HG03521 (cell line): ENCODE data around the gene FOXF1.

ENCODE experiments used
- ATAC-seq: cut with Tn5 transposase; IDR thresholded peaks from one replicate; pipeline ENCODE4 v1.9.1; 2021; ENCODE audit warnings: mild to moderate bottlenecking, moderate library complexity; ENCODE audit not compliant: unreplicated experiment

FOXF1 gene

DNA sequence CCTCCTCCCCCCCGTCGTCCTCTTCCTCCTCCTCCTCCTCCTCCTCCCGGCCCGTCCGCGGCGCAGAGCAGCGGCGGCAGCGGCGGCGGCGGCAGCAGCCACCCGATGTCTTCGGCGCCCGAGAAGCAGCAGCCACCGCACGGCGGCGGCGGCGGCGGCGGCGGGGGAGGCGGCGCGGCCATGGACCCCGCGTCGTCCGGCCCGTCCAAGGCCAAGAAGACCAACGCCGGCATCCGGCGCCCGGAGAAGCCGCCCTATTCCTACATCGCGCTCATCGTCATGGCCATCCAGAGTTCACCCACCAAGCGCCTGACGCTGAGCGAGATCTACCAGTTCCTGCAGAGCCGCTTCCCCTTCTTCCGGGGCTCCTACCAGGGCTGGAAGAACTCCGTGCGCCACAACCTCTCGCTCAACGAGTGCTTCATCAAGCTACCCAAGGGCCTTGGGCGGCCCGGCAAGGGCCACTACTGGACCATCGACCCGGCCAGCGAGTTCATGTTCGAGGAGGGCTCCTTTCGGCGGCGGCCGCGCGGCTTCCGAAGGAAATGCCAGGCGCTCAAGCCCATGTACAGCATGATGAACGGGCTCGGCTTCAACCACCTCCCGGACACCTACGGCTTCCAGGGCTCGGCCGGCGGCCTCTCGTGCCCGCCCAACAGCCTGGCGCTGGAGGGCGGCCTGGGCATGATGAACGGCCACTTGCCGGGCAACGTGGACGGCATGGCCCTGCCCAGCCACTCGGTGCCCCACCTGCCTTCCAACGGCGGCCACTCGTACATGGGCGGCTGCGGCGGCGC, at the start of gene FOXF1:
Gene FOXF1 (plus strand): TSS at position 63 of the 797 bp plus-strand sequence. CDS start 43 bp downstream, at position 106.
- no peak for ATAC-seq

DNA sequence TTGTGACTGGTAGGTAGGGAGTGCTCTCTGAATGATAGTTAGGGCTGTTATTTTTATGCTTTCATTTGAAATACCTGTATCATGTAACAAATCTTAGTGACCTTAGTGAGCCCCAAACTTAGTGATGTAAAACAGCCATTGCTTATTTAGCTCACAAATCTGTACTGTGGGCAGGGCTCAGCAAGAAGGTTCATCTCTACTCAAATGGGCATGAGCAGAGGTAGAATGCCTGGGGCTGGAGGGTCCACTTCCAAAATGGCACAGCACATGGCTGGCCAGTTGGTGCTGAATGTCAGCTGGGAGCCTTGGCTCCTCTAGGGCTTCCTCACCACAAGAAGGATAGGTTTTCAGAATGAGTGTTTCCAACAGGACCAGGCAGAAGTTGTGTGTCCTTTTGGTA, 49.3 kb upstream of the FOXF1 start:
- ATAC-seq, result no peak

DNA sequence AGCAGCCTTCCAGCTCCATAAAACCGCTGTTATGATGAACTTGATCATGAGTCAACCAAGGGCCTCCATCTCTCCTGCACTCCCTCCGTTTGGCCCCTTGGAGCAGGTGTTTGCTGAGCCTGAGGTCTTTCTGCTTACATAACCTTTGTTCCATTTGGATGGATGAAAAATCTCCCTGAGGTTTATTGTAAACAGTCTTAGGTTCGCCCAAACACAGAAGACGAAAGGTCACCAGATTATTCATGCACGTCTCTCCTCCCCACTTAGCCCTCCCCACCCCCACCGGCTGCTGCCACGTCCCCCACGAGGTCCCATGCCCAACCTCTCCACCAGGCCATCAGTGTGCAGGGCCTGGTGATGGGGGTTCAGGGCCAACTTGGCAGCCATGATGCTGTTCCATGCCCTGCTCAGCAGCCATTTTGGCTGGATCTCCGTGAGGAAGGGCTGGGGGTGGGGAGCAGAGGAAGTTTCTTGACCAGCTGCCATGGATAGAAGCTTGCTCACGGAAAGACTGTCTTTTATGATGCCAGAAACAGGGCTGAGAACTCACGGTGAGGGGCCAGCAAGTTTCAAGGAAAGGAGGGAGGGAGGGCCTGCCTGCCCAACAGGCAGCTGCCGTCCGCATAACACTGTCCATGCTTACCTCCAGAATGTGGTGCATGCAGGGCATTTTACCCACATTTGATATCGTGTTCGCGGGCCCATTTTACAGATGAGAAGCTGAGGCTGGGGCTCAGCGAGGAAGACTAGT, 47.8 kb upstream of the FOXF1 start:
- ATAC-seq, result no peak

DNA sequence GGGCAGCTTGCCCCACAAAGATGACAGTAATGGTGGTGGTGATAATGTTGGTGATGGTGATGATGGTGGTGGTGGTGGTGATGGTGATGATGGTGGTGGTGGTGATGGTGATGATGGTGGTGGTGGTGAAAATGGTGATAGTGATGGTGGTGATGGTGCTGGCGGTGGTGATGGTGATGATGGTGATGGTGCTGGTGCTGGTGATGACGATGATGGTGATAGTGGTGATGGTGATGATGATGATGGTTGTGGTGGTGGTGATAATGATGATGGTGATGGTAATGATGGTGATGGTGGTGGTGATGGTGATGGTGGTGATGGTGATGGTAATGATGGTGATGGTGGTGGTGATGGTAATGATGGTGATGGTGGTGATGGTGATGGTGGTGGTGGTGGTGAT, 46.3 kb upstream of the FOXF1 start:
- ATAC-seq, result no peak

DNA sequence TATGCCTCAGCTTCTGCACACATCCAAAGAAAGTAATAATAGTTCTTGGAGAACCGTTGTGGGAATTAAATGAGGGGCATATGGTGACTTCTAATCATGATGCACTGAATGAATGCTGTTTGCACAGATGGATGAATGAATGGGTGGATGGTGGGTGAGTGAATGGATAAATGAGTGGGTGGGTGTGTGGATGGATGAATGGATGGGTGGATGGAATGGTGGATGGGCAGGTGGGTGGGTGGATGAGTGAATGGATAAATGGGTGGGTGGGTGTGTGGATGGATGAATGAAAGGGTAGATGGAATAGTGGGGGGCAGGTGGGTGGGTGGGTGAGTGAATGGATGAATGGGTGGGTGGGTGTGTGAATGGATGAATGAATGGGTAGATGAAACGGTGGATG, 44.9 kb upstream of the FOXF1 start:
- ATAC-seq, result no peak

DNA sequence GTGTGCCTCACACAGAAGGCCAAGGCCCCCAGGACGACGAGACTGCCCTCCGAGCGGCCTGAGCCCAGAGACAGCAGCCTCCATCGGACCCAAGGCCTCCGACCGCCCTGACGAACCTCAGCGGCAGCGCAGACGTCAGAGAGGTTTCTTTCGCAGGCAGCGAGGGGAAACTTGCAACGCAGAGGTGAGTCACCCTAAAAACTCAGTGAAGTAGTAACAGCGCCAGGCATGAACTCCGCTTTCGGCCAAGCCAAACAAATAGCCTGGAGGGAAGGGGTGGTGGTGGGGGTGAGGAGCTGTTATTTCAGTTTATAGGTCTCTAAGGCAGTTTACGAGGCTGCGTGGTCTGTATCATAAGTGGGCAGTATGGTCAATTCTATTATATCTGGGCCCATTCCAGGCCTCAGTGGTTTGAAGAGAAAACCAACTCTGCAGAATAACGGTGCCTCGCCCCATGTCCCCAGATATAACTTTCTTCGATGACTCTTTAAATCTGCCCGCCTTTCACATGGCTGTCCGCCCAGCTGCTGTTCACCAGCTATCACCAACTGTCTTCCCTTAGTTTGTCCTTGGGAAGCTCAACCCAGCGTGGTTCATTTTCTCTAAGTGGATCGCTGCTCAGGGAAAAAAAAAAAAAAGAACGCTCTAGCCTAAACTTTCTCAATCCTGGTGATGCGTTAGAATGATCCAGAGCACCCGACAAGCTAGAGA, 43.5 kb upstream of the FOXF1 start:
- no peak for ATAC-seq

DNA sequence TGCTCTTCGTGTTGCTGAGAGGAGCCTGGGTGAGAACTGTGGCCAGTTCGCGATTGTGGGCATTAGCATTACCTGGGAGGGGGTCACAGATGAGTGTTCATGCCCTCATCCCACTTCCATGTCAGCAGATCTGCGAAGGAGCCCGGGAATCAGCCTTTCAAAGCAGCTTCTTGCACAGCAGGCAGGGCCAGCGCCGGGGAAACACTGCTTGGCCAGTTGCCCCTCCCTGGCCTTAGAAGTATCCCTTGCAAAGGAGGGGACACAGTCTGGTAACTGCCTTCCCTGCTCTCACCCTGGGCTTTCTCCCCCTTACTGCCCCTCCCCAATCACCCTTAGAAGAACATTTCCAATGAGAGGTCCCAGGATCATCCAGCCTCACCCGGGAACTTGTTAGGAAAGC, 42.8 kb upstream of the FOXF1 start:
- no peak for ATAC-seq

DNA sequence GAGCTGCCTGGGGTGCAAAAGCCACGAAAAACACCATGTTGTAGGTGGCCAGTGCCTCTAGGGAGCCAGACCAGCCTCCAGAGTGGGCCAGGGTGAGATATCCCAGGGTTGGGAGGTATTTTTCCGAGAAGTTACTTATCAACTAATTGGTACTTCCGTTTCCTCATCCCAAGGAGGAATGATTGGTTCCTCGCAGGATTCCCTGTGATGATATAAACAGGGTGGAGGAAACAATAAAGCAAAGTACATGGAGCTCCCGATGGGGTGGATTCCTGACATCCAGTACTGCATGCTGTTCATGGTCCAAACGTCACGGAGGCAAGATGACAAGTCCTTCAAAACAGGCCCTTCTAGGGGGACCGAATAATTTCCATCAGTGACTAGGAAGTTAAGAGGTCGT, 39.4 kb upstream of the FOXF1 start:
- ATAC-seq, result no peak

DNA sequence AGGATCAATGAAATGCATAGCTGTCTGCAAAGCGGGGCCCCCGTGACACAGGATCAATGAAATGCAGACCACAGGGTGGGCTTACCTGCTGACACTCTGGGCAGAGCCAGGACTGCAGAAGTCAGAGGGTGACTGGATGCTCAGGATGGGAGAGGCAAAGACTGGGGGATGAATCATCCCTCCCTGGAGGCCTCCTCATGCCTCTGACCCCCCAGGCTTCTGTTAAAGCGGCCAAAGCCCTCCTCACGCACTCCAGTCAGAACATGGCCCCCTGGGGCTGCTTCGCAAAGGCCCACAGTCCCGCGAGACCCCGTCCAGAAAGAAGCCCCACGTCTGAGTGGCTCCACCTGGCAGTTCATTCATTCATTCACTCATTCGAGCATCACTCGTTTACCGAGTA, 38.4 kb upstream of the FOXF1 start:
- ATAC-seq, result no peak

DNA sequence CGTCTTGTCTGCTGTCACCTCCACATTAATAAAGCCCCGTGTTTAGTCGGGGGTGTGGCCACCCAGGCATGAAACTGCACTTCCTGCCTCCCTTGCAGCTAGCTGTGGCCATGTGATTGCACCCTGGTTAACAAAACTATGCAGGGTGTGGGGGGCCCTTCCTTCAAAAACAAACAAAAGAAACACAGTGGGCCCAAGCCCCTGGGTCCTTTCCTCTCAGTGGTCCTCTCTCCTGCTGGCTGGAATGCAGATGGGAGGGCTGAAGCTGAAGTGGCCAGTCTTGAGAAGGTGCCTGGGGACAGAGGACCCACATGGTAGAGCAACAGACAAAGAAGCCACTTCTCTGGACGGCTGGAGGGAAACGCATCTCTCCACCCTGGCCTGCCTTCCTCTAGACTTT, 38.0 kb upstream of the FOXF1 start:
- no peak for ATAC-seq

DNA sequence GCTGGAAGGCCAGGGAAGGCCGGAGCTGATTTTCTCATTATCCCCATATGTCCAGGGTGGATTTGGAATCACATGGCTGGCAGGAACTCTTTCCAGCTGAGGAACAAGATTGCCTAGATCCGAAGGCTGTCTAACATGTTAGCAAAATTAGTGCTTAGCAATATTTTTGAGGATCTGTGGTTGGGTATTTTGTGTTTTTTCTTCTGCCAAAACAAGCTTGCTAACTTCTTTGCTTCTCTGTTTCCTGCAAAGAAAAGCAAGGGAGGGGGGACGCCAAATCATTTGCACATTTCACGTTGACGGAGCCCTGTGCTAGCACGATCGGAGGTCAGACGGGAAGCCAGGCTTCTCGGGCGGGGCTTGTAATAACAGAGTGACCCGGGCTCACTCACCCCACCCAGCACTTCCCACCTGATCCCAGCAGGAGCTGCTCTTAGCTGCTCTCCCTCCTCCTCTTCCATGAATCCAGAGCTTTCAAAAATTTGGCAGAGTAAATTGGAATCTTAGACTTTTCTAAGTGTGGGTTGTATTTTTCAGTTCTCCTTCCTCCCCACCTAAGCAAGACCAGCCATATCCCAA, 33.3 kb upstream of the FOXF1 start:
- no peak for ATAC-seq

DNA sequence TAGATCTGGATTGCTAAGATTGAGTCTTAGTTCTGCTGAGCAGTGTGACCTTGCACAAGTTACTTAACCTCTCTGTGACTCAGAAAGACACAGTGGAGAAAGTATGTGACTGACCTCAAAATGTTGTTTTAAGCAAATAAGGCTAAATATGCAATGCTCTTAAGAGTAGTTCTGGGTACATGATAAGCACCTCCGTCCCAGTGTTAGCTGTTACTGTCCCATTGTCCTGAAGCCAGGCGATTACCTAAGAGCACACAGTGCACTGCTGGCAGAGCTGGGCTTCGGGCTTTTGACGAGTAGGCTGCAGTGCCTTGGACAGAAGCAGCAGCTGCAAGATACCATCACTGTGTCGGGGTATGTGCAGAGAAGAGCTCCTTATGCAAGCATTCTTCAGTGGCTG, 32.7 kb upstream of the FOXF1 start:
- ATAC-seq, result no peak

DNA sequence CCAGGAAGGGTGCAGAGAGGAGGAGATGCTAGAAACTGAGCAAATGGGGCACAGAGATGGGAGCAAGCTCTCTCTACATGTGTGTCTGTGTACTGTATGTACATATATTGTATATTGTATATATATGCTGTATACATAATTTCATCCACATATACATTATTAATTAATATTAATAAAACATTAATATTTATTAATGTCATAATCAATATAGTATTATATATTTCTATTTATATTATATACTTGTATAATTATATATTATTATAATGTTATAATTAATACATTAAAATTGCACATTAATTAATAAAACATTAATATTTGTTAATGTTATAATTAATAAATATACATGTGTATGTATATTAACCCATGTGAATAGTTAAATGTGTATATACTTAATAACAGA, 31.5 kb upstream of the FOXF1 start:
- no peak for ATAC-seq

DNA sequence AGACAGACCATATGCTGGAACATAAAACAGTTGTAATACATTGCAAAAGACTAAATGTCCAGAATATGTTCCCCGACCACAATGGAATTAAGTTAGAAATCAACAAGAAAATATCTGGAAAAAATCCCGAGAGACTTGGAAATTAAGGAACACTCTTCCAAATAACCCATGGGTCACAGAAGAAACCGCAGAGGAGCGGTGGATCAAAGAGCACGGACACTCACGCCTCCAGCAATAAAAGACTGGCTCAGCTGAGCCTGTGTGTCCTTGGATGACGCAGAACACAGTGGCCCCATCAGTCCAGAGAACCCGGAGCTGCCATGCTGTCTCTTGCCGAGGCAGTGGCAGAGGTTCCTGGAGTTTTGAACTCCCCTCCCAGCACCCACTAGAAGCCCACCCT, 30.9 kb upstream of the FOXF1 start:
- no peak for ATAC-seq

DNA sequence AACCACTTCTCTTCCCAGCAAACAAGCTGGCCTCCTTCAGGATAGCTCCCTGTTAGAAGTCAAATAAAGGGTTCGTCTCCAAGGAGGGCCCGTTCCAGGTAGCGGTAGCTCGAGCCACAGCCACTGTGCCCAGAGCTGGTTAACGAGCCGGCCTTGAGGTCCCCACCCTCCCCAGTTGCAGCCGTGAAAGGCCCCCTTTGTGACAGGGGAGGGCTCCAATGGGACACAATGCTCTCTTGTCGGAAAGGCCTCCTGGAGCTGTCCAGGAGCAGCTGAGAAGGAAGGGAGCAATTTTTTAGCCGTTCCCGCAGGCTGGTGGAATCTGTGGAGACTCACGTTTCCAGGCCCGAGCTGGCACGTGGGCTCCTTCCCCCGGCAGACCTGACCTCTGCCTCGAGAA, 29.9 kb upstream of the FOXF1 start:
- ATAC-seq, result no peak

DNA sequence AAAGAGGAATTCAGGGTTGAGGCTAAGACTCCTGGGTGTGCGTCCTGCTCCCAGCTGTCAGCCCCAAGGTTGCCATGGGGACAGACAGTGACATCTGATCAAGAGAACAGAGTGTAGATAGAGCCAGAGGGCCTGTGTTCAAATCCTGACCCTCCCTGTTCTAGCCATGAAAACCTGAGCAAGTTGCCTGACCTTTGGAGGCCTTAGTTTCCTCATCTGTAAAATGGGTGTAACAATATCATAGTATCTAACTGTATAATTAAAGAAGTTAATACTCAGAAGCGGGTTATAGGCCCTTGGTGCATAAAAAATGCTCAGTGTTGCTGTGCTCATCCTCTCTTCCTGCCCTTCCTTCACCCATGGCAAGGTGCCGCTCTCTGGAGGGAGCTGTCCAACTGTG, 28.7 kb upstream of the FOXF1 start:
- ATAC-seq, result no peak

DNA sequence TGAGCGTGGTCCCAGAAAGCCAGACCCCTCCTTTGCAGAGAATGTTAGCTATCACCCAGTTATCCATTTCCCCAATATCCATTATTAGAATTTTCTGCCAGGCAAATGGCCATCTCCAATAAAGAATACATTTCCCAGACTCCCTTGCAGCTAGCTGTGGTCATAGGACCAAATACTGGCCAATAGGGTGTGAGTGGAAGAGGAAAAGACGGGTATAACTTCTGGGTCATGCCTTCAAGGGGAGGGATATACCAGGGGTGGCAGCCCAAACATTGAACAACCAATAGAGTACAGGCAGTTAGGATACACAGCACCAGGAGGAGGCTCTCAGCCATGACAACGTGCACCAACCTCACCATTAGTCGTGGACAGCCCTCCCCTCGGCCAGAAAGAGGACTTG, 26.1 kb upstream of the FOXF1 start:
- ATAC-seq, result no peak

DNA sequence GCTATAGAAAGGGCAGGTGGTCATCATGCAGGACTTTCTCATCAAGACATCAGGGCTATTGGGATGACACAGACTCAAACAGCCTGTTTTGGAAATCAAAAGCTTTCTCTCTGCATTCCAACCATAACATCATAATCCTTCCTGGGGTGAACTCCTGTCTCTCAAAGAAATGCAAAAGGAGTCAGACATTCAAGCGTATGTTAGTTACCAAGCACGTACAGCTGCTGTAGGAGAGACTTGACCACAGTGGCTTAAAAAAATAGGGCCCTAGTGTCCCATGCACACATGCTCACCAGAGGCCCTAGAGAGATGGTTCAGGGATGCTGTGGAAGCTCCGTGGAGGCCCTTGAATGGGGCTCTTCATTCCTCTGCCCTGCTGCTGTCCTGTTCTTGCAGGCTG, 24.6 kb upstream of the FOXF1 start:
- no peak for ATAC-seq

DNA sequence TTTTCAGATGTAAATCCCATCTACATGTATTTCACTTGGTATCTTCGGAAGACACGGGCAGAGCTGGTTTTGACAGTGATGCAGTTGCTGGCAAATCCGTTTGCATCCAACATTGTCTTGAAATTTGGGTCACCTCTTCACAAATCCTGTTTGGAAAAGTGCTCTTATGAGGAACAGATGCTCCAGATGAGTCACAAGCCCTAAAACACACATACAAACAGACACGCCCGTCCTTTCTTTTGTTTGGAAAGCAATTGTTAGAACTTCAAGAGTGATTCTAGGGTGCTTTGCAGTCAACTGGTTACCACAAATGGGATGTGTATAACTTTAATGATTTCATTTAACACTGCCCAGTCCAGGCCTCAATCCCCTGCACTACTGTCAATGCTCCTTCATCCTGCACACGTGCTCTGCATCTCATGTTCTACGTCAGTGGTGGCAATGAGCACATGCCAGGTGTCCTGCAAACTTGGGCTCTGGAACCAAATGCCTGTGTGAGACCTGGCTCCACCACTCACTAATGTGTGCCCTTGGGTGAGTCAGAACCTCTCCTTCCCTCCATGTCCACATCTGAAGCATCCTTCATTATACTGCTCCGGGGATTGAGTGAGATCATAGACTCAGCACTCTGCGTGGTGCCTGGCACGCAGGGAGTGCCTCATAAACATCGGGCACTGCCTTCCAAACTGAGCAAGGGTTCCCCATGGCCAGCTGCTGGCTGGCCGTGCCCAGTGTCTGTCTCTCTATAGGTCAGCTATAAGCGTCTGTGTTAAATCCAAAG, 19.3 kb upstream of the FOXF1 start:
- no peak for ATAC-seq

DNA sequence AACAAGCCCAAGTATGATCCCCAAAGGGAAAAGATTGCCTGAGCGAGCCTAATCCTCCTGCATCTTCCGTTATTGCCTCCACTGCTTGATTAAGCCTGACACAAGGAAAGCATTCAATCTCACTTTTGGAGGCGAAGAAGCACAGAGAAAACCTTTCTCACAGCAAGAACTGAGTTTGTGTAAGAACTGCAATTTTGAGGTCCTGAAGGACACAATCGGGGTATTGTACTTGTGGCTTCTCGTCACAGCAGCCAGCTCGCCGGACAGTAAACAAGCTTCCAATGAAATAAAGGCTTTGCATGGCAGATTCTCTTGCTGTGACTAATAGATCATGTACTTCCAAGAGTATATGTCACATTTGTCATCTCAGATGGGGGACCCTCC, 18.7 kb upstream of the FOXF1 start:
- no peak for ATAC-seq
